Stimulated activated CD8-positive, alpha-beta memory T cell treated with anti-CD3 and anti-CD28 coated beads, Interleukin-7, amount 100 ng/mL, for 48 hours (primary cell): ENCODE results near the gene PDIK1L.

Source experiments
- DNase-seq, 2 donors: peaks; one replicate each; pipeline ENCODE4 v3.0.0-alpha.2; 2020; ENCODE audit warnings: low read depth in 1 of 2; ENCODE audit errors: extremely low read depth in 1 of 2

PDIK1L gene

DNA sequence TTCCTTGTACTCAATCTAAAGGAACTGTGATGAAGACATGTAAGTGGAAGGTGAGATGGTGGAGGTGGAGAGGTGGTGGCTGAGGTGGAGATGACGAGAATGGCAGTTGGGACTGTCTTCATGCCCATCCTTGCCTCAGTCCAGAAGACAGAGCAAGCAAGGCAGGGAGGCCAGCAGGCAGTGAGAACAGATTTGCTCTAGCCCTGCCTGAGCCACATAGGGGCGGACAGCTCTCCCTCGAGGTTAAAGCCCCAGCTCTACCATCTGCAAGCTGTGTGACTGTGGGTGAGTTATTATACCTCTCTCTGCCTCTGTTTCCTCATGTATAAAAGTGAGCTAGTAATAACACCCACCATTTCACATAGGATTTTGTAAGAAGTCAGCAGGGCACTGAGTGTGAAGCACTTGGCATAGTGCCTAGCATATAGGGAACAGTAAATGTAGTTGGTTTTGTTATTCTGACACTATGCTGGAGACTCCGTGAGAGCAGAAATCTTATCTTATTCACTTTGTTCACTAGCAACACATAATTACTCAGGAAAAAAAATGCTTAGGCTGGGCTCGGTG lies 42.4 kb downstream of the PDIK1L start:
- DNase-seq = no peak

DNA sequence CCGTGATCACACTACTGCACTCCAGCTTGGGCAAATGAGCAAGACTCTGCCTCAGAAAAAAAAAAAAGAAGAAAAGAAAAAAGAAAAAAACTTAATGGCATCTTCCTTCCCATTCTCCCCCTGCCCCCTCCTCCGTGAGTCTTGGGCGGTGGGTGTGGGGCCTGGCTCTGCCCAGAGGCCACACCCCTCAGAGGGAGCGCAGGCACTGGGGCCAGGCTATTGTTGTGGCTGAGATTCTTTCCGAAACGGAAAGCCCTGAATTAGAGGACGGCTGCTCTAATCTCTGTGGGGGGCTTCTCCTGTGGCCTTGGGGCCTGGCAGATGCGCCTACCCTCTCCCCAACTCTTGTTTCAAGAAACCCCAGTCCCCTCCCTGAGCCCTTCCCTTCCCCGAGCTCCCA lies 43.1 kb downstream of the PDIK1L start:
- no peak for DNase-seq

DNA sequence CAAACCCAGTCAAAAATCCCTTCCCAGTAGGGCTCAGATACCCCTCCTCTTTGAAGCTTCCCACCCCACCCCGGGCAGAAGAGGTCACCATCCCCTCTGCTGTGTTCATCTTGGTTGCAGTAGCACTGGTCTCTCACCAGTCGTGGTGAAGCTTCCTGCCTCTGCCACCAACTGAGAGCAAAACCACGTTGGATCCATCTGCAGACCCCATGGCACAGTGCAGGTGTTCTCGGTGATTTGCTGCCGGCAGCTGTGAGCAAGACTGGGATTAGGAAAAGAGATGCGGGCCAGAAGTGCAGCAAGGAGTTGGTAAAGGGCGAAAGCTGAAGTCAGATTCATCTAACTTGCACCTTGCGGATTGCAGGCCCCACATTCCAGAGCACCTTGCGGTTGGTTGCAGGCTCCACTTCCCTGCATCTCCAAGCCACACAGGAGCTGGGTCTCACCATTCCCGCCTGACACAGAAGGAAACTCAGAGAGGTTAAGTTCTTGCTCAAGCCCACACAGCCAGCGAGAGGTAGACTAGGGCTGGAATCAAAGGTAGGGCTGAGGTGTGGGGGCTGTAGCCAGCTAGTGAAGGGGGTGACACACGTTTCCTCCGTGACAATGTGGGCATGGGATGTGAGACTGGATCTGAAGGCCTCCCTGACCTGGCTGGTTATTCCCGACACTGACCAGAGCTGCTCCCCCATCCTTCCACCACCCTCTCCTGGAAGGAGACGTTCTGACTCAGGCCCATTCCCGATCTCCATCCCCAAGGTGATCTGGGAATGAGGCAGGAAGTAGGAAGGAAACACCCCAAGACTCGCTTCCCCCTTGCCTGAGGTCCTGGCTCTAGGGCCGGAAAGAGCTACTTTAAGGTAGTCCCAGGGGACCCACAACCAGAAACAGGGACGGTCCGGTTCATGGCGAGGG lies 44.0 kb downstream of the PDIK1L start:
- no peak for DNase-seq

- no peak for DNase-seq
These were observed 44.8 kb downstream of the PDIK1L start for GRCh38 chr1:26156285-26157038.

DNA sequence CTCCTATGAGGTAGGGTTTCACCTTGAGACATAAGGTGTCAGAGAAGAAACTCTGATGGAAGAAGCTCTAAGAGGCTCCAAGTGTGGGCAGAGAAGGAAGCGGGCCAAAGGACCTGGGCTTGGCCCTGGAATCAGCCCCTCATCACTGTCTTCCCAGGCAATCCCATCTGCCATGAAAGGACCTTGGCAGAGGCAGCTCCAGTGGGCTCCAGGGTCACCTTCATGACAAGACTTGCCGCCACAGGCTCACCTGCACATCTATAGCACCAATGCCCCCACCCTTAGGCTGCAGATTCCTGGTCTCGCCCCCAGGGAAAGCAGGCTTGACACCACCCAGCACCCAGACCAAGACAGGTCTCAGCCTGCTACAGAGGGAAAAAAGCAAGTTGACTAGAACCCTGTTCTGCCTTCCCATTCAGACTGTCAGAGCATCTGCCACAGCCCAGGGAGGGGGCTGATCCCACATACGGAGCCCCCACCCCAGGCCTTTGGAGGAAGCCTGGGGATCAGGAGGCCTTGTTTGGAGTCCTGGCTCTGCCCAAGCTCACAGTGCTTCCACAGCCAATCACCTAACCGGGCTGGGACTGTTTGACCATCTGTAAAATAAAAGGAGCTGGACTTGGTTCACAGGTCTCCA lies 46.8 kb downstream of the PDIK1L start:
- DNase-seq = no peak

GRCh38 chr1:26158908-26159742 lies 47.5 kb downstream of the PDIK1L start, which contains the start of gene FAM110D:
Gene FAM110D, plus strand, starts transcription at chr1:26159079. Its CDS starts 2,213 bp downstream, at chr1:26161292.
- no peak for DNase-seq

DNA sequence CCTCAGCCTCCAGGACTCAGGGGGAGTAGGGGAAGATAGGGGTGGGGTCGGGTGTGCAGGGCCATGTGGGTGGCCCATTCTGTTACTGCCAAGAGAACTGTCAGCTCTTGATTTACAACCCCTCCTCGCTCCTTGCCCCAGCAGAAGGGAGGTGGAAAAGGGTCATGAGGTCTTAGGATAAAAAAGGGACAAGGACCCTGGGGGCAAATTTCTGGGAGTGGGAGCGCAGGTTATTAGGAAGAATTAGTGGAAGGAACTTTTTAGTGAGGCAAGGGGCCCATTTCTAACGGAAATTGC lies 48.1 kb downstream of the PDIK1L start:
- DNase-seq = no peak

DNA sequence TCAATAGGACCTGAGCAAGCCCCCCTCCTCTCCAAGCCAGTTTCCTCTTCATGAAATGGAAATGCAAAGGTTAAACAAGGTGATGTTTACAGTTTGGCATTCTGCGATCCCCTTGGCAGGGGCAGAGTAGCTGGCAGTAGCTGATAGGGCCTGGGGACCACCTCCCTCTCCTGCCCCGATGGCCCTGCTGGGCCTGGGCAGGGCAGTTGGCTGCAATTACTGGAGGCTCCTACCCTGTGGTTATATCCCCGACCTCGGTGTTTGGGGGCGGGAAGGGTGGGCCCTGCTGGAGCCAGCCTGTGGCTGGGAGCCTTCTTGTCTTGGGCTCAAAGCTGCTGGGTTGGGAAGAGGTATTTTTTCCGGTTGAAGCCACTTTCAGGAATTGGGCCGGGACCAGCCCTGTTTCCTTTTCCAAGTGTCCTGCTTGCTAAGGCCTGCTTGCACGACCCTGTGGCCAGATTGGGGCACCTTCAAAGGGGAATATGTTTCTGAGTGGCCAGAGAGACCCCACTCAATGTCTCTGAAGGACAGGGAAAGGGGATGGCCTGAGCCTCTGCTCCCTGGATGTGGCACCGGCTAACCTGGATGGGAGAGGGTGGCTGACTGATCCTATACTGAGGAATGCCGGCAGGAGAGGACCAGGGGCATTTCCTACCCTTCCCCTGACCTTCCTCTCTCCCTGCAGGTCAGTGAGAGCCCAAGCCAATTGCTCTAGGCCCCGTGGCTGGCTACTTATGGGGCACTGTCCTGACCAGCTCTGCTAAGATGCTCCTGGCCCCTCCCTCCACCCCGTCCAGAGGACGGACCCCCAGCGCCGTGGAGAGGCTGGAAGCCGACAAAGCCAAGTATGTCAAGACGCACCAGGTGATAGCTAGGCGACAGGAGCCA lies 49.1 kb downstream of the PDIK1L start:
- DNase-seq = no peak

DNA sequence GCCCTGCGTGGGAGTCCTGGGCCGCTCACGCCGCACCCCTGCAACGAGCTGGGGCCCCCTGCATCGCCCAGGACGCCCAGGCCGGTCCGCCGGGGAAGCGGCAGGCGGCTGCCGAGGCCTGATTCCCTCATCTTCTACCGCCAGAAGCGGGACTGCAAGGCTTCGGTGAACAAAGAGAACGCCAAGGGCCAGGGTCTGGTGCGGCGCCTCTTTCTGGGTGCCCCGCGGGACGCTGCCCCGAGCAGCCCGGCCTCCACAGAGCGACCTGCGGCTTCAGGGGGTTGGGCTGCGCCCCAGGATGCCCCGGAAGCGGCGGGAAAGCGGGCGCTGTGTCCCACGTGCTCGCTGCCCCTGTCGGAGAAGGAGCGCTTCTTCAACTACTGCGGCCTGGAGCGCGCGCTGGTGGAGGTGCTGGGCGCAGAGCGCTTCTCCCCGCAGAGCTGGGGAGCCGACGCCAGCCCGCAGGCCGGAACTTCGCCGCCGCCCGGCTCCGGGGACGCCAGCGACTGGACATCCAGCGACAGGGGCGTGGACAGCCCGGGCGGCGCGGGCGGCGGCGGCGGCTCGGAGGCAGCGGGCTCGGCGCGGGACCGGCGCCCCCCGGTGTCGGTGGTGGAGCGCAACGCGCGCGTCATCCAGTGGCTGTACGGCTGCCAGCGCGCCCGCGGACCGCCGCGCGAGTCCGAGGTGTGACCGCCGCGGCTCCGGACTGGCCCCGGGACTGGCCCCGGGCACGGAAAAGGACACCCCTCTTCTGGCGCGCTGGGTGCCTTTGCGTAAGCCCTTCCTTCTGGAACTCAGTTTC lies 50.0 kb downstream of the PDIK1L start:
- peak; percentile 18 to 37 for DNase-seq

GRCh38 chr1:26162220-26162709 lies 50.6 kb downstream of the PDIK1L start:
- no peak for DNase-seq

DNA sequence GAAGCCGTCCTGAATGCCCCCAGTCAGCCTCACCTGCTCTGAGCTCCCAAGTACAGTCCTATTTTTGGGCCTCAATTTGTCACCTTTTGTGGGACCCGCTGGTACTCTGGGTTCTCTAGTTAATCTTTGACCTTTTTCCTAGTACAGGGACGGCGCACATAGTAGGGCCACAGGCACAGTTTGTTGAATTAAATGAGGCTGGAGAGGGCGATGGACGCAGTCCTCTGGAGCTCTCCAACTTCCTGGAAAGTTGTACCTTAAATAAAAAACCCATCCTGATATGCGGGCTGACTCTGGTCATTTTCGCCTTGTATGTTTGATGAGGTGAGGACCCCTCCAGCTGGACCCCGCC lies 52.0 kb downstream of the PDIK1L start:
- no peak for DNase-seq

GRCh38 chr1:26164036-26164860 lies 52.6 kb downstream of the PDIK1L start:
- DNase-seq = peak in 1 of 2 donors; percentile 11

- no peak for DNase-seq
These were observed 53.5 kb downstream of the PDIK1L start for GRCh38 chr1:26164861-26165842.

GRCh38 chr1:26166719-26167281 lies 55.2 kb downstream of the PDIK1L start:
- DNase-seq = no peak

DNA sequence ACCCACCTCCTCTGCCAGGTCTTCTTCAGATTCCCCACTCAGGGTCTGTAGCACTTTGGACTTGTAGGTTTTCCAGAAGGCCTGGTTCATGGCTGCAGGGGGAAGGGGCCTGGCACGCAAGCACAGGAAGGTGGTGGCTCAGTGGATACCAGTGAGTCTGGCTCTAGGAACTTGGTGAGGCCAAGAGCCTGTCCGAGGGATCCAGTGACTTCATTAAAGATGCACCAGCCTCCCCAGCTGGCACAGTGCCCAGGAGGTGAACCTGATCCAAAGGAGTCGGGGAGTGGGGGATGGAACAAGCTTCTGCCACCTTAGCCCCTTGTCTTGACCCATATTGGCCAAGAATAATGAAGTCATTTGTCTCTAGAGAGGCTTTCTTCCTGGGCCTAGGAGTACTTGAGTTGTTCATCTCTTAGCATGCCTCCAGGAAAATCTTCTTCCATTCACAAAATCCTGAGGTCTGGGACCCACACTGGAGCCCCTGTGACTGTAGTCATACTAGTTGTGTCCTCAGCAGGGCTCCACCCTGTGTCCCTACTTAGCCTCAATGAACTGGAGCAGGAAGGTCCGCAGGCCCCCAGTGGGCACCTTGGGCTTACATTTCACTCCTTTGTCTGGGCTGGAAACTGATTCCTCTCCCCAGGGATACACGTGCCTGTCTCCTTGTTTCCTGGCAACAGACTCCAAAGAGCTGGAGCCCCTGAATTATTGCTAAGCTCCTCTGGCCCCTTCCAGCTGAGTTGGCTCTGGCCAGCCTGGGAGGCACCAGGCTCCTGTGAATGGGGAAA lies 57.0 kb downstream of the PDIK1L start, which contains the start of gene C1orf232:
TSS of gene C1orf232 (minus strand) at position 554 of the 788 bp plus-strand sequence. CDS start at position 90, 464 bp downstream.
- DNase-seq = no peak
